Measurements from ENCODE around the gene RNF19B.

Gene RNF19B

GRCh38 chr1:32888677-32889420 lies 75.8 kb downstream of the RNF19B start:
- no peak overlapping the region for H3K27ac ChIP-seq (ENCODE audit: low read depth, low read length)
- H3K79me2 ChIP-seq (ENCODE audit: control insufficient read depth, insufficient read depth, low read length, unreplicated experiment) = no peaks in the 10 kb centered on the region
- peaks cover 59% of the 10 kb centered on the region for H3K27me3 ChIP-seq (ENCODE audit: insufficient read depth, low read length)

GRCh38 chr1:32888134-32888533 lies 76.5 kb downstream of the RNF19B start:
- Histone ChIP-seq H2AFZ (ENCODE audit: low read length, unreplicated experiment) (no peak overlapping the region), H3K4me3 (ENCODE audit: low read depth, low read length) (no peak overlapping the region), H3K79me2 (ENCODE audit: control insufficient read depth, insufficient read depth, low read length, unreplicated experiment) (no peaks in the 10 kb centered on the region), H3K27me3 (ENCODE audit: insufficient read depth, low read length) (peaks cover 59% of the 10 kb centered on the region), H3K36me3 (ENCODE audit: insufficient read depth, low read length) (no peaks in the 10 kb centered on the region), H3K27ac (ENCODE audit: low read depth, low read length) (no peak overlapping the region), H3K4me1 (ENCODE audit: control insufficient read depth, insufficient read depth, low read length, unreplicated experiment) (no peaks in the 10 kb centered on the region)

More at GRCh38 chr1:32888677-32889420, 75.8 kb downstream of the RNF19B start:
- Histone ChIP-seq H3K4me1 (ENCODE audit: control insufficient read depth, insufficient read depth, low read length, unreplicated experiment) (no peaks in the 10 kb centered on the region), H2AFZ (ENCODE audit: low read length, unreplicated experiment) (no peak overlapping the region), H3K36me3 (ENCODE audit: insufficient read depth, low read length) (no peaks in the 10 kb centered on the region), H3K4me3 (ENCODE audit: low read depth, low read length) (no peak overlapping the region)

DNA sequence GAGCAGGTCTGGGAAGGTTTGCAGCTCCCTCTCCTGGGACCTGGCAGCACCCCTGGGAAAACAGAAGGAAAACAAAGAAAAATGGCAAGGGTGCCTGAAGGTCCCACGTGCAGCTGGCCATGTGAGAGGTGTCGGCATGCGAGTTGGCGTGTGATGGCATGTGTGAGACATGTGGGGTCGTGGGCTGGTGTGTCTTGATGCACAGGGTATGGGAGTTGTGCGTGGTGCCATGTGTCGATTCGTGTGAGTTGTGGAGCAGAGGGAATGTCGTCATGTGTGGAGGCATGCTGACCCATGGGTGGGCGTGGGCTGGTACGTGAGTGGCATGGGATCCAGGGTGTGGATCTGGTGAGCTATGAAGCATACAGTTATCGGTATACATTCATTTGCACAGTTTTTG lies 77.0 kb downstream of the RNF19B start:
- Histone ChIP-seq H3K27me3 (ENCODE audit: insufficient read depth, low read length) (peaks cover 59% of the 10 kb centered on the region), H2AFZ (ENCODE audit: low read length, unreplicated experiment) (no peak overlapping the region), H3K36me3 (ENCODE audit: insufficient read depth, low read length) (no peaks in the 10 kb centered on the region), H3K4me1 (ENCODE audit: control insufficient read depth, insufficient read depth, low read length, unreplicated experiment) (no peaks in the 10 kb centered on the region), H3K4me3 (ENCODE audit: low read depth, low read length) (no peak overlapping the region), H3K27ac (ENCODE audit: low read depth, low read length) (no peak overlapping the region), H3K79me2 (ENCODE audit: control insufficient read depth, insufficient read depth, low read length, unreplicated experiment) (no peaks in the 10 kb centered on the region)

DNA sequence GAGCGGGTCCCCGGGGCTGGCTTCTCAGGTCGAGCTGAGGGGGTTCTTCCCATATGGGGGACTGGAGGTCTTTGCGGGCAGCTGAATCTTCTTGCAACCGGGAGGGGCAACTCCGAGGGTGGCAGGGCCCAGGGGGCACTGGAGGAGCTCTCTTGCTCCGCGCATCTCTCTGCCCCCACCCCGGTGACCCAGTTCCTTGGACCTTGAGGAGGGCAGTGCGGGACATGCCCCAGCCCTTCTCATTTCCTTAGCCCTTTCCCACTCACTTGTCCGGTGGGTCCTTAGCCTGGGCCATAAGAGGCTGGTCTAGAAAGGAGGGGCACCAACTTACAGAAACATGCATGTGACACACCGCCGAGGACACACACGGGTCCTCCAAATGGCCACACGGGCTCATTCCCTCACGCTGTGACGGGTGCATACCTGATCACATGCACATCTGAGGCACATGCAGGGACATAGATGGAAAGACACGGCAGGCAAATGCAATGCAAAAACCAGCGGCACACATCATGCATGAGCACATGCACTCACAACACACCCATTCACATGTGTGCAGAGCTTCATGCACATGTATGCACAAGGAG lies 77.7 kb downstream of the RNF19B start:
- no peak overlapping the region for H3K27ac ChIP-seq (ENCODE audit: low read depth, low read length)
- H3K36me3 ChIP-seq (ENCODE audit: insufficient read depth, low read length) = no peaks in the 10 kb centered on the region
- H3K79me2 ChIP-seq (ENCODE audit: control insufficient read depth, insufficient read depth, low read length, unreplicated experiment) = no peaks in the 10 kb centered on the region
- no peak overlapping the region for H3K4me3 ChIP-seq (ENCODE audit: low read depth, low read length)
- H3K4me1 ChIP-seq (ENCODE audit: control insufficient read depth, insufficient read depth, low read length, unreplicated experiment) = peaks cover 6% of the 10 kb centered on the region
- H3K27me3 ChIP-seq (ENCODE audit: insufficient read depth, low read length) = peaks cover 53% of the 10 kb centered on the region
- no peak overlapping the region for H2AFZ ChIP-seq (ENCODE audit: low read length, unreplicated experiment)

Data from ACC112 (cell line).